Measurements from ENCODE around the gene AGK. TPM values are rescaled to one million over a fixed set of nuclear protein-coding genes. Genes with fewer than 3 reads are reported as not detected.

The AGK gene, protein sequence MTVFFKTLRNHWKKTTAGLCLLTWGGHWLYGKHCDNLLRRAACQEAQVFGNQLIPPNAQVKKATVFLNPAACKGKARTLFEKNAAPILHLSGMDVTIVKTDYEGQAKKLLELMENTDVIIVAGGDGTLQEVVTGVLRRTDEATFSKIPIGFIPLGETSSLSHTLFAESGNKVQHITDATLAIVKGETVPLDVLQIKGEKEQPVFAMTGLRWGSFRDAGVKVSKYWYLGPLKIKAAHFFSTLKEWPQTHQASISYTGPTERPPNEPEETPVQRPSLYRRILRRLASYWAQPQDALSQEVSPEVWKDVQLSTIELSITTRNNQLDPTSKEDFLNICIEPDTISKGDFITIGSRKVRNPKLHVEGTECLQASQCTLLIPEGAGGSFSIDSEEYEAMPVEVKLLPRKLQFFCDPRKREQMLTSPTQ
- total RNA-seq (2021; ENCODE audit: unreplicated experiment) (32.6 TPM), Bru-seq, nascent RNA (percentile 72 among the genes with signal in this experiment), BruChase-seq, experiment 1, labeled RNA remaining after a 2-hour chase (percentile 68 among the genes with signal in this experiment), BruChase-seq, experiment 2, labeled RNA remaining after a 6-hour chase (percentile 67 among the genes with signal in this experiment)
- polyA plus RNA-seq (2012; ENCODE audit: insufficient read length), result 17.3 TPM
- long read RNA-seq, transcript AGK-201 (16 exons, 3,849 nt), result major isoform, 20 of 48 reads
- long read RNA-seq, partial matches to known transcripts, result 20 of 48 reads
- long read RNA-seq, other reads (novel, unspliced or antisense), result 7 of 48 reads

DNA sequence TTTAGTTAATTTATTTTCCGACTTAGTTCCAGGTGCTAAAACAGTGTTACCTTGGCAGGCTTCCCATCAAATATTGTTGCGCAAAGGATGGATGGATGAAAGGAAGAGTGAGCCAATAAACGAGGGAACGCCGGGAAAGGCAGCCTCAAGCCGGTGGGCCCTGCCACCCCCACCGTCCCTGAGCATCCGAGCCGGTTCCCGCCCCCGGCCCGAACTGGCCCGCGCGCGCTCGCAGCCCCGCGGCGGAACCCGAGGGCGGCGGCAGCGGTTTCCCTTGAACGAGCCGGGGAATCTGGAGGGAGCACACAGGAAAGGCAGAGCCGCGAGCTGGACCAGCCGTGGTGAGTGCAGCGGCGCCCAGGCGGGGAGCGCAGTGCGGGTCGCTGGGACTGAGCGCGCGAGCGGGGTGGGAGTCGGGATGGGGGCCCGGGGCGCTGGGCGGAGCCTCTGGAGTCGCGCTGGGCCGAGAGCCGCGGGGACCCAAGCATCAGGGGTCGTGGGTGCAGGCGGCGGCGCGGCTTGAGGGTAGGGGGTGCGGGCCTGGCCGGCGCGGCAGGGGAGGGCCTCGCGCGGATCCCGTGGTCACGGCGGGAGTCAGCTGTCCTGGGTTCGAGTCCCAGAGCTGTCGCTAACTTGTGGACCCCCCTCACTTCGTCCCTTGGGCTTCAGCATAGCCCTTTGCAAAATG is at the start of gene AGK:
Gene AGK, plus strand, starts transcription at position 317 of the 688 bp plus-strand sequence. CDS start 4,057 bp downstream, outside the sequence.
- no TSS peak for BruUV-seq (replicated peaks)
- no peaks in the 10 kb centered on the region for H3K36me3 ChIP-seq (ENCODE audit: control insufficient read depth, insufficient read depth, low read length)
- ChIA-PET POLR2A (no interaction called here), CTCF (no interaction called here)
- DNase-seq (ENCODE audit: low read depth, low spot score) (no peak), ATAC-seq (peak; percentile 98)
- TF ChIP-seq SIN3A (IDR thresholded peaks at IDR 0.05; ENCODE audit: borderline replicate concordance, insufficient read depth, low read depth, low read length), result peak; percentile 42; the same call in 1 of the 2 replicates
- no peak for TF ChIP-seq TCF7L2 (IDR thresholded peaks at IDR 0.05; ENCODE audit: low read depth, low read length)
- TF ChIP-seq POLR2AphosphoS5 (IDR thresholded peaks at IDR 0.05; ENCODE audit: low read depth, low read length), result peak; percentile 86
- TF ChIP-seq, protein P1, sequence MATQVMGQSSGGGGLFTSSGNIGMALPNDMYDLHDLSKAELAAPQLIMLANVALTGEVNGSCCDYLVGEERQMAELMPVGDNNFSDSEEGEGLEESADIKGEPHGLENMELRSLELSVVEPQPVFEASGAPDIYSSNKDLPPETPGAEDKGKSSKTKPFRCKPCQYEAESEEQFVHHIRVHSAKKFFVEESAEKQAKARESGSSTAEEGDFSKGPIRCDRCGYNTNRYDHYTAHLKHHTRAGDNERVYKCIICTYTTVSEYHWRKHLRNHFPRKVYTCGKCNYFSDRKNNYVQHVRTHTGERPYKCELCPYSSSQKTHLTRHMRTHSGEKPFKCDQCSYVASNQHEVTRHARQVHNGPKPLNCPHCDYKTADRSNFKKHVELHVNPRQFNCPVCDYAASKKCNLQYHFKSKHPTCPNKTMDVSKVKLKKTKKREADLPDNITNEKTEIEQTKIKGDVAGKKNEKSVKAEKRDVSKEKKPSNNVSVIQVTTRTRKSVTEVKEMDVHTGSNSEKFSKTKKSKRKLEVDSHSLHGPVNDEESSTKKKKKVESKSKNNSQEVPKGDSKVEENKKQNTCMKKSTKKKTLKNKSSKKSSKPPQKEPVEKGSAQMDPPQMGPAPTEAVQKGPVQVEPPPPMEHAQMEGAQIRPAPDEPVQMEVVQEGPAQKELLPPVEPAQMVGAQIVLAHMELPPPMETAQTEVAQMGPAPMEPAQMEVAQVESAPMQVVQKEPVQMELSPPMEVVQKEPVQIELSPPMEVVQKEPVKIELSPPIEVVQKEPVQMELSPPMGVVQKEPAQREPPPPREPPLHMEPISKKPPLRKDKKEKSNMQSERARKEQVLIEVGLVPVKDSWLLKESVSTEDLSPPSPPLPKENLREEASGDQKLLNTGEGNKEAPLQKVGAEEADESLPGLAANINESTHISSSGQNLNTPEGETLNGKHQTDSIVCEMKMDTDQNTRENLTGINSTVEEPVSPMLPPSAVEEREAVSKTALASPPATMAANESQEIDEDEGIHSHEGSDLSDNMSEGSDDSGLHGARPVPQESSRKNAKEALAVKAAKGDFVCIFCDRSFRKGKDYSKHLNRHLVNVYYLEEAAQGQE (IDR thresholded peaks at IDR 0.05; ENCODE audit: insufficient read depth in 1 of 2, low read depth in 2 of 2, low read length in 1 of 2), result peak in 1 of 2 experiments; percentile 21; a peak in 1 of 4 replicates
- H3K9me3 ChIP-seq (ENCODE audit: control insufficient read depth, insufficient read depth, low read depth, low read length), result no peaks in the 10 kb centered on the region
- peaks cover 2% of the 10 kb centered on the region; the same call in 1 of the 2 replicates for H3K4me1 ChIP-seq (ENCODE audit: control insufficient read depth, insufficient read depth, low read length)
- in situ Hi-C loops (cut with HindIII; ENCODE audit: low pct_unique_long_range_greater_than_20kb, low sequenced_read_pairs), result no loop called here
- H3K27ac ChIP-seq (ENCODE audit: low read length), result peak within 1 kb of the TSS; percentile 69
- intact Hi-C loops (cut with micrococcal nuclease; ENCODE audit: unreplicated experiment), result no loop called here
- no peaks in the 10 kb centered on the region for H3K27me3 ChIP-seq (ENCODE audit: control insufficient read depth, insufficient read depth, low read length)
- peak within 1 kb of the TSS; percentile 72 to 74 for H3K4me3 ChIP-seq (ENCODE audit: low read depth in 2 of 2, low read length in 2 of 2)

DNA sequence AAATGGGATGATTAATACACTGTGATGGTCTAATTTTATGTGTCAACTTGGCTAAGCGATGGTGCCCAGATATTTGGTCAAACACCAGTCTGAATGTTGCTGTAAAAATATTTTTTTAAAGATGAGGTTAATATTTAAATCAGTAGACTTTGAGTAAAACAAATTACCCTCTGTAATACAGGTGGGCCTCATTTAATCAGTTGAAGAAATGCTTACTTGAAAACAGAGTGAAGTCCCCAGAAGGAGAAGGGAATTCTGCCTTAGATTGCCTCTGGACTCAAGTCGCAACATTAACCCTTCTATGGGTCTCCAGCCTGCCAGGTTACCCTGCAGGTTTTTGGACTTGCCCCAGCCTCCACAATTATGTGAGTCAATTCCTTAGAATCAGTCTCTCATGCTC is 49.8 kb upstream of the AGK start:
- Histone ChIP-seq H3K36me3 (ENCODE audit: control insufficient read depth, insufficient read depth, low read length) (no peaks in the 10 kb centered on the region), H3K9me3 (ENCODE audit: control insufficient read depth, insufficient read depth, low read depth, low read length) (no peaks in the 10 kb centered on the region), H3K4me3 (ENCODE audit: low read depth in 2 of 2, low read length in 2 of 2) (no peak overlapping the region), H3K27ac (ENCODE audit: low read length) (no peak overlapping the region), H3K27me3 (ENCODE audit: control insufficient read depth, insufficient read depth, low read length) (peaks cover 11% of the 10 kb centered on the region), H3K4me1 (ENCODE audit: control insufficient read depth, insufficient read depth, low read length) (no peaks in the 10 kb centered on the region)
- POLR2A ChIA-PET, result no interaction called here
- in situ Hi-C loops (cut with HindIII; ENCODE audit: low pct_unique_long_range_greater_than_20kb, low sequenced_read_pairs), result no loop called here
- DNase-seq (ENCODE audit: low read depth, low spot score) (no peak), ATAC-seq (no peak)
- BruUV-seq (replicated peaks), result no TSS peak
- TF ChIP-seq, protein P2, sequence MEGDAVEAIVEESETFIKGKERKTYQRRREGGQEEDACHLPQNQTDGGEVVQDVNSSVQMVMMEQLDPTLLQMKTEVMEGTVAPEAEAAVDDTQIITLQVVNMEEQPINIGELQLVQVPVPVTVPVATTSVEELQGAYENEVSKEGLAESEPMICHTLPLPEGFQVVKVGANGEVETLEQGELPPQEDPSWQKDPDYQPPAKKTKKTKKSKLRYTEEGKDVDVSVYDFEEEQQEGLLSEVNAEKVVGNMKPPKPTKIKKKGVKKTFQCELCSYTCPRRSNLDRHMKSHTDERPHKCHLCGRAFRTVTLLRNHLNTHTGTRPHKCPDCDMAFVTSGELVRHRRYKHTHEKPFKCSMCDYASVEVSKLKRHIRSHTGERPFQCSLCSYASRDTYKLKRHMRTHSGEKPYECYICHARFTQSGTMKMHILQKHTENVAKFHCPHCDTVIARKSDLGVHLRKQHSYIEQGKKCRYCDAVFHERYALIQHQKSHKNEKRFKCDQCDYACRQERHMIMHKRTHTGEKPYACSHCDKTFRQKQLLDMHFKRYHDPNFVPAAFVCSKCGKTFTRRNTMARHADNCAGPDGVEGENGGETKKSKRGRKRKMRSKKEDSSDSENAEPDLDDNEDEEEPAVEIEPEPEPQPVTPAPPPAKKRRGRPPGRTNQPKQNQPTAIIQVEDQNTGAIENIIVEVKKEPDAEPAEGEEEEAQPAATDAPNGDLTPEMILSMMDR (IDR thresholded peaks at IDR 0.05), result no peak
- TF ChIP-seq TCF7L2 (IDR thresholded peaks at IDR 0.05; ENCODE audit: low read depth, low read length) (no peak), SIN3A (IDR thresholded peaks at IDR 0.05; ENCODE audit: borderline replicate concordance, insufficient read depth, low read depth, low read length) (no peak), POLR2AphosphoS5 (IDR thresholded peaks at IDR 0.05; ENCODE audit: low read depth, low read length) (no peak)
- TF ChIP-seq, protein P1 (IDR thresholded peaks at IDR 0.05; ENCODE audit: insufficient read depth in 1 of 2, low read depth in 2 of 2, low read length in 1 of 2), result no peak
- CTCF ChIA-PET, result no interaction called here
- intact Hi-C loops (cut with micrococcal nuclease; ENCODE audit: unreplicated experiment), result no loop called here

Data from Panc1 (cell line).